Tibial artery (tissue), 4 donors: Measurements from ENCODE around the gene CFC1.
"Not testable (repeated sequence)": the region's sequence is repeated elsewhere in the genome, so short reads cannot be mapped to it uniquely, and the experiment has no call there.

ENCODE experiments used
- DNase-seq, 2 donors: peaks; one replicate each; pipeline ENCODE4 v3.0.0-alpha.2; 2019
- H3K27ac ChIP-seq, 2 donors: fragments of 200-600 bp; sonication (generic) in 1 of 2; 1 replicate in 1 of 2; 2 replicates in 1 of 2; pipeline ENCODE4 v1.5.1; 2018 to 2019; ENCODE audit warnings: mild to moderate bottlenecking in 1 of 2
- H3K27me3 ChIP-seq, 2 donors: fragments of 200-600 bp; sonication (generic) in 1 of 2; one replicate each; pipeline versions ENCODE4 v1.5.1 to v1.6.0; 2016 to 2019
- H3K36me3 ChIP-seq, 3 donors: fragments of 200-600 bp; sonication (generic) in 2 of 3; one replicate each; pipeline ENCODE4 v1.5.1; 2016 to 2019; ENCODE audit warnings: mild to moderate bottlenecking in 2 of 3
- H3K4me1 ChIP-seq, 4 donors: fragments of 200-600 bp; sonication (generic) in 2 of 4; 1 replicate in 3 of 4; 2 replicates in 1 of 4; pipeline ENCODE4 v1.5.1; 2016 to 2019
- H3K4me3 ChIP-seq, 2 donors: fragments of 200-600 bp; sonication (generic) in 1 of 2; 1 replicate in 1 of 2; 2 replicates in 1 of 2; pipeline ENCODE4 v1.5.1; 2018 to 2019; ENCODE audit warnings: mild to moderate bottlenecking in 2 of 2
- H3K9me3 ChIP-seq, 3 donors: fragments of 200-600 bp; sonication (generic) in 1 of 3; one replicate each; pipeline ENCODE4 v1.5.1; 2016 to 2019
- intact Hi-C: fragments of 100-400 bp; cut with DNase I; formaldehyde crosslinking; loops from one replicate; pipeline ENCODE4 v1.15.0; 2023; ENCODE audit warnings: low total_unique reads

CFC1 gene

GRCh38 chr2:130599393-130599792 is at the start of gene CFC1:
Gene CFC1, minus strand, starts transcription at chr2:130599575. Its CDS starts 288 bp downstream, at chr2:130599287.
- H3K4me3 ChIP-seq, DNase-seq, H3K27ac ChIP-seq, intact Hi-C loops, H3K27me3 ChIP-seq, H3K4me1 ChIP-seq, H3K9me3 ChIP-seq, H3K36me3 ChIP-seq: not testable (repeated sequence)

GRCh38 chr2:130641688-130642087 is 42.3 kb upstream of the CFC1 start:
- H3K4me3 ChIP-seq, H3K27me3 ChIP-seq, intact Hi-C loops, H3K9me3 ChIP-seq, DNase-seq, H3K27ac ChIP-seq, H3K4me1 ChIP-seq, H3K36me3 ChIP-seq: not testable (repeated sequence)

- H3K27me3 ChIP-seq, H3K4me1 ChIP-seq, H3K27ac ChIP-seq, H3K9me3 ChIP-seq, DNase-seq, H3K36me3 ChIP-seq, intact Hi-C loops, H3K4me3 ChIP-seq: not testable (repeated sequence)
These were observed 39.6 kb upstream of the CFC1 start for GRCh38 chr2:130638973-130639372.

GRCh38 chr2:130628784-130629475 is 29.6 kb upstream of the CFC1 start:
- H3K36me3 ChIP-seq, intact Hi-C loops: not testable (repeated sequence)

GRCh38 chr2:130611140-130611539 is 11.8 kb upstream of the CFC1 start, which contains the start of gene POTEJ:
Gene POTEJ, plus strand, starts transcription at chr2:130611440. Its CDS starts 93 bp downstream, at chr2:130611533.
- H3K4me3 ChIP-seq, H3K27me3 ChIP-seq, H3K27ac ChIP-seq, H3K36me3 ChIP-seq, intact Hi-C loops, H3K9me3 ChIP-seq, DNase-seq, H3K4me1 ChIP-seq: not testable (repeated sequence)

More at GRCh38 chr2:130628784-130629475, 29.6 kb upstream of the CFC1 start:
- H3K4me3 ChIP-seq, H3K27ac ChIP-seq, H3K4me1 ChIP-seq, H3K9me3 ChIP-seq, DNase-seq, H3K27me3 ChIP-seq: not testable (repeated sequence)

- intact Hi-C loops, H3K4me1 ChIP-seq, H3K9me3 ChIP-seq, H3K27me3 ChIP-seq, H3K4me3 ChIP-seq, H3K27ac ChIP-seq, H3K36me3 ChIP-seq: not testable (repeated sequence)
- peak in 1 of 2 donors; percentile 34 for DNase-seq
These were observed 11.1 kb upstream of the CFC1 start for GRCh38 chr2:130610486-130610885.

- H3K9me3 ChIP-seq, H3K36me3 ChIP-seq, H3K4me3 ChIP-seq, DNase-seq, intact Hi-C loops, H3K4me1 ChIP-seq, H3K27ac ChIP-seq, H3K27me3 ChIP-seq: not testable (repeated sequence)
These were observed 9.9 kb upstream of the CFC1 start for GRCh38 chr2:130609002-130609920.

GRCh38 chr2:130608276-130609001 is 9.1 kb upstream of the CFC1 start:
- H3K36me3 ChIP-seq, DNase-seq, H3K27me3 ChIP-seq, H3K4me3 ChIP-seq, H3K4me1 ChIP-seq, intact Hi-C loops, H3K27ac ChIP-seq, H3K9me3 ChIP-seq: not testable (repeated sequence)

GRCh38 chr2:130601648-130602302 is 2.4 kb upstream of the CFC1 start:
- H3K4me3 ChIP-seq, H3K36me3 ChIP-seq, DNase-seq, H3K27me3 ChIP-seq, H3K4me1 ChIP-seq, intact Hi-C loops, H3K27ac ChIP-seq, H3K9me3 ChIP-seq: not testable (repeated sequence)

GRCh38 chr2:130599926-130600325 is 551 bp upstream of the CFC1 start:
- H3K27me3 ChIP-seq, intact Hi-C loops, H3K9me3 ChIP-seq, H3K4me1 ChIP-seq, H3K27ac ChIP-seq, H3K4me3 ChIP-seq, H3K36me3 ChIP-seq, DNase-seq: not testable (repeated sequence)

GRCh38 chr2:130598463-130598862 is 912 bp downstream of the CFC1 start:
- H3K4me3 ChIP-seq, H3K27ac ChIP-seq, DNase-seq, H3K27me3 ChIP-seq, H3K36me3 ChIP-seq, H3K4me1 ChIP-seq, intact Hi-C loops, H3K9me3 ChIP-seq: not testable (repeated sequence)

- H3K27me3 ChIP-seq, intact Hi-C loops: not testable (repeated sequence)
These were observed 1.4 kb downstream of the CFC1 start for GRCh38 chr2:130597994-130598393.

GRCh38 chr2:130596757-130597156 is 2.6 kb downstream of the CFC1 start:
- H3K4me3 ChIP-seq, intact Hi-C loops, H3K36me3 ChIP-seq, H3K4me1 ChIP-seq, H3K9me3 ChIP-seq, H3K27me3 ChIP-seq, H3K27ac ChIP-seq: not testable (repeated sequence)
- DNase-seq: peak in 1 of 2 donors; percentile 56

More at GRCh38 chr2:130597994-130598393, 1.4 kb downstream of the CFC1 start:
- H3K4me1 ChIP-seq, H3K27ac ChIP-seq, H3K36me3 ChIP-seq, H3K4me3 ChIP-seq, DNase-seq, H3K9me3 ChIP-seq: not testable (repeated sequence)
